ENCODE data around the gene BCAM.

GRCh38 chr19:44785993-44786392 is 22.9 kb upstream of the BCAM start:
- TF ChIP-seq CTCF (IDR thresholded peaks at IDR 0.05): no peak
- no peak for TF ChIP-seq EP300 (IDR thresholded peaks at IDR 0.05)

Data from sigmoid colon (tissue), 4 donors.